ENCODE measurements around the gene CNBD2. TPM values are rescaled to one million over a fixed set of nuclear protein-coding genes. Genes with fewer than 3 reads are reported as not detected.

The CNBD2 gene
- total and polyA plus RNA-seq, 12 donors, result 2.1 to 18.0 (median 3.2) TPM

DNA sequence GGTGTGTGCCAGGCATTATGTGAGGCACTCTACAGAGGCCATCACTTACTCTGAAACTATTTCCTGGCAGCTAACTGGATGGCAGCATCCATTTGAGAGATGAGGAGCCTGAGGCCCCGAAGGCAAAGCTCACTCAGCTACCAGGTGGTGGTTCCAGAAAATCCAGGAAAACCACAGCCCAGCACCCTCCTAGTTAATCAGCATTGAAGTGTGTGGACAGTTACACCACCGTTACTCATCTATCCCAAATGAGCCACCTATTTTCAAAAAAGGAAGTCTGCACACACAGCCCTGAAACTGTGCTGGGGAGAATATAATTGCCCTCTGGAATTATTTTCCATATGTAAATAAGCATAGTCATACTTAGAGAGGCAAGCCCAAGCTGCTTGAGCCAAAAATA is 67.4 kb downstream of the CNBD2 start:
- Histone ChIP-seq H3K27ac (no peak overlapping the region), H3K4me1 (peaks cover 0 to 4% (median 0%) of the 10 kb centered on the region in 9 donors), H3K36me3 (no peaks in the 10 kb centered on the region), H3K9me3 (no peaks in the 10 kb centered on the region), H3K4me3 (no peak overlapping the region), H3K27me3 (no peaks in the 10 kb centered on the region)
- ATAC-seq (no peak), DNase-seq (no peak)
- intact Hi-C loops (cut with DNase I), result loop anchor here in 1 of 10 donors (10.0 kb wide), 1 partner anchor 49 kb away; no protein-coding TSS in a partner anchor
- 81 to 88% methylated on average over 2 of the region's 2 CpGs for WGBS, 2 donors
- no peak for TF ChIP-seq CTCF (IDR thresholded peaks at IDR 0.05)

DNA sequence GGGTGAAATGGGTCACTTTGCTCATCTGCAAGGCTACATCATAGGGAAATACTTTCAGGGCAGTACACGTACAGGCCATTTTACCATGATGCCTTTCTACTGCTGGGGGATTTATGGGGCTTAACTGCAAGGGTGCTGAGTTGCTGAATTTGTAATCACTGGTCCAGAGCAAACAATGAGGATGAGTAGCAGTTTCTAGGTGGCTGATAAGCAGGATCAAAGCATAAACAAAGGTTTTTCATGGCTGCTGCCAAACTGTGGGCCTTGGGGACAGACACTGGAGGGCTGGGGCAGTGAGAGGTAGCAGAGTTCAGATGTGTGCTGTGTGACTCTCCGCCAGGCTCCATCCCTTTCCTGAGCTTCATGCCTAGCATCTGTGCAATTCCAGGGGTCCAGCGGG is 68.3 kb downstream of the CNBD2 start:
- Histone ChIP-seq H3K4me3 (no peak overlapping the region), H3K36me3 (peaks cover 0 to 2% (median 0%) of the 10 kb centered on the region in 9 donors), H3K4me1 (no peaks in the 10 kb centered on the region), H3K27me3 (no peaks in the 10 kb centered on the region), H3K27ac (no peak overlapping the region), H3K9me3 (no peaks in the 10 kb centered on the region)
- intact Hi-C loops (cut with DNase I), result loop anchor here in 1 of 10 donors (10.0 kb wide), 1 partner anchor 48 kb away; no protein-coding TSS in a partner anchor
- no peak for TF ChIP-seq CTCF (IDR thresholded peaks at IDR 0.05)
- no peak for DNase-seq
- 88 to 93% methylated on average over 3 of the region's 3 CpGs for WGBS, 2 donors
- no peak for ATAC-seq

DNA sequence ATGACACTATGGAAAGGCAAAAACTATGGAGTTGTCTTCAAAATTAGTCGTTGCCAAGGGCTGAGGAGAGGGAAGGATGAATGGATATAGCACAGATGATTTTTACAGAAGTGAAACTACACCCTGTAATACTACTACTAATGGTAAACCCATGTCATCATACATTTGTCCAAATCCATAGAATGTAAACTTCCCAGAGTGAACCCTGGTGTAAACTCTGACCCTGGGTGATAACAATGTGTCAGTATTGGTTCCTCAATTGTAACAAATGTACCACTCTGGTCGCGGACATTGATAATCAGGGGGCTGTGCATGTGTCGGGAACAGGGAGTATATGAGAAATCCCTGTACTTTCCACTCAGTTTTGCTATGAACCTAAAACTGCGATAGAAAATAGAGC is 72.2 kb downstream of the CNBD2 start:
- no peak for ATAC-seq
- WGBS, 2 donors, result 90 to 94% methylated on average over 5 of the region's 5 CpGs
- peaks cover 0 to 7% (median 0%) of the 10 kb centered on the region in 9 donors for H3K4me1 ChIP-seq
- intact Hi-C loops (cut with DNase I), result no loop called here
- no peaks in the 10 kb centered on the region for H3K27me3 ChIP-seq
- H3K36me3 ChIP-seq, result peaks cover 0 to 11% (median 0%) of the 10 kb centered on the region in 9 donors
- no peak overlapping the region for H3K27ac ChIP-seq
- no peak for DNase-seq
- no peak for TF ChIP-seq CTCF (IDR thresholded peaks at IDR 0.05)
- H3K9me3 ChIP-seq, result no peaks in the 10 kb centered on the region
- H3K4me3 ChIP-seq, result no peak overlapping the region

DNA sequence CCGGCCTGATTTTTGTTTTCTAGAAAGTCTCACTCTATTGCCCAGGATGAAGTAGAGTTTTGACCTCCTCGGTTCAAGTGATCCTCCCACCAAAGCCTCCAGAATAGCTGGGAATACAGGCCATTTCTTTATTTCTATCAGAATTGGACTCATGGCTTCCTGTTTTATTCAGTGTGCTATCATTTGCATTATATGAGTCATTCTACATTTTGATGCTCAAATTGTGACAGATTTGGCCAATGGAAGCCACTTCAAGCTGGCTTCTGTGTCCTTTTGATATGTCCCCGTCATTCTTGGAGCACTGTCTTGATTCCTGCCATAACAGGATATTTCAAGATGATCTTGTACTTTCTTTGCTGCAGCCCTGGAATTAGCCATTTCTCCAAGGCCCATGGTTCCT is 75.1 kb downstream of the CNBD2 start:
- H3K27ac ChIP-seq, result no peak overlapping the region
- no peaks in the 10 kb centered on the region for H3K27me3 ChIP-seq
- ATAC-seq (no peak), DNase-seq (no peak)
- no peak for TF ChIP-seq CTCF (IDR thresholded peaks at IDR 0.05)
- no peaks in the 10 kb centered on the region for H3K9me3 ChIP-seq
- peaks cover 0 to 25% (median 0%) of the 10 kb centered on the region in 9 donors for H3K36me3 ChIP-seq
- 86 to 88% methylated on average over 3 of the region's 3 CpGs for WGBS, 2 donors
- H3K4me1 ChIP-seq, result peaks cover 4 to 36% (median 23%) of the 10 kb centered on the region in 9 donors
- intact Hi-C loops (cut with DNase I), result no loop called here
- H3K4me3 ChIP-seq, result no peak overlapping the region
